Nephron progenitor cell (in vitro differentiated cells): ENCODE data around the gene CRTC1.

Source experiments
- DNase-seq: peaks from one replicate; pipeline ENCODE4 v3.0.0; 2021
- H3K27ac Mint-ChIP-seq: 2 replicates; pipeline ENCODE4 v1.8.0; 2021; ENCODE audit warnings: mild to moderate bottlenecking, moderate library complexity, mixed read lengths
- H3K27me3 Mint-ChIP-seq: 2 replicates; pipeline ENCODE4 v1.8.0; 2021; ENCODE audit warnings: mild to moderate bottlenecking, low read depth, mixed read lengths; ENCODE audit not compliant: poor library complexity
- H3K36me3 Mint-ChIP-seq: 2 replicates; pipeline ENCODE4 v1.8.0; 2021; ENCODE audit warnings: low read depth, mixed read lengths
- H3K4me1 Mint-ChIP-seq: 2 replicates; pipeline ENCODE4 v1.8.0; 2021; ENCODE audit warnings: mixed read lengths
- H3K4me3 Mint-ChIP-seq: 2 replicates; pipeline ENCODE4 v1.8.0; 2021; ENCODE audit warnings: mild to moderate bottlenecking, moderate library complexity, mixed read lengths
- H3K9me3 Mint-ChIP-seq: 2 replicates; pipeline ENCODE4 v1.8.0; 2021; ENCODE audit warnings: mild to moderate bottlenecking, moderate library complexity, mixed read lengths
- CTCF ChIP-seq: fragments of 200-600 bp; sonication (generic); IDR thresholded peaks from 2 replicates; pipeline ENCODE4 v1.5.0; 2021; ENCODE audit warnings: antibody characterized with exemption

The CRTC1 gene

GRCh38 chr19:18662972-18663732 lies 20.3 kb upstream of the CRTC1 start:
- Mint-ChIP-seq H3K36me3 (peaks cover 5% of the 10 kb centered on the region), H3K4me1 (peaks cover 56% of the 10 kb centered on the region), H3K4me3 (no peak overlapping the region), H3K27me3 (peaks cover 5% of the 10 kb centered on the region), H3K9me3 (no peaks in the 10 kb centered on the region), H3K27ac (no peak overlapping the region)
- no peak for TF ChIP-seq CTCF
- peak; percentile 42 for DNase-seq

GRCh38 chr19:18663940-18664530 lies 19.4 kb upstream of the CRTC1 start:
- Mint-ChIP-seq H3K27ac (no peak overlapping the region), H3K27me3 (peaks cover 3% of the 10 kb centered on the region), H3K36me3 (peaks cover 5% of the 10 kb centered on the region), H3K4me3 (no peak overlapping the region), H3K4me1 (peaks cover 47% of the 10 kb centered on the region), H3K9me3 (no peaks in the 10 kb centered on the region)
- no peak for TF ChIP-seq CTCF
- DNase-seq, result no peak

- Mint-ChIP-seq H3K36me3 (peaks cover 15% of the 10 kb centered on the region), H3K27me3 (no peaks in the 10 kb centered on the region), H3K4me1 (peaks cover 49% of the 10 kb centered on the region), H3K4me3 (no peak overlapping the region), H3K9me3 (no peaks in the 10 kb centered on the region), H3K27ac (no peak overlapping the region)
- no peak for DNase-seq
- no peak for TF ChIP-seq CTCF
Measured at GRCh38 chr19:18665771-18666202, 17.7 kb upstream of the CRTC1 start.

GRCh38 chr19:18666317-18666716 lies 17.2 kb upstream of the CRTC1 start:
- Mint-ChIP-seq H3K27ac (no peak overlapping the region), H3K4me3 (no peak overlapping the region), H3K36me3 (peaks cover 15% of the 10 kb centered on the region), H3K27me3 (no peaks in the 10 kb centered on the region), H3K4me1 (peaks cover 47% of the 10 kb centered on the region), H3K9me3 (no peaks in the 10 kb centered on the region)
- no peak for DNase-seq
- no peak for TF ChIP-seq CTCF

GRCh38 chr19:18666784-18667183 lies 16.7 kb upstream of the CRTC1 start:
- H3K9me3 Mint-ChIP-seq, result no peaks in the 10 kb centered on the region
- H3K4me3 Mint-ChIP-seq, result no peak overlapping the region
- no peak for DNase-seq
- peaks cover 15% of the 10 kb centered on the region for H3K36me3 Mint-ChIP-seq
- H3K27me3 Mint-ChIP-seq, result no peaks in the 10 kb centered on the region
- H3K27ac Mint-ChIP-seq, result no peak overlapping the region
- peaks cover 48% of the 10 kb centered on the region for H3K4me1 Mint-ChIP-seq
- TF ChIP-seq CTCF, result no peak
